Esophagus muscularis mucosa (tissue), 4 donors: ENCODE data around the gene ING2.

ENCODE experiments used
- CTCF ChIP-seq, 3 experiments: fragments of 200-600 bp in 2 of 3; fragments of 450-650 bp in 1 of 3; sonication (generic) in 2 of 3; IDR thresholded peaks; one replicate each; pipeline ENCODE4 v1.5.1; 2017 to 2019; ENCODE audit warnings: antibody characterized with exemption in 3 of 3, mild to moderate bottlenecking in 2 of 3, moderate library complexity in 1 of 3
- EP300 ChIP-seq: sonication (generic); formaldehyde crosslinking; IDR thresholded peaks from one replicate; pipeline ENCODE4 v1.6.1; 2017; ENCODE audit warnings: antibody characterized with exemption
- POLR2A ChIP-seq: fragments of 450-650 bp; IDR thresholded peaks from one replicate; pipeline ENCODE4 v1.6.1; 2017; ENCODE audit warnings: antibody characterized with exemption, moderate library complexity, mild to moderate bottlenecking, low read depth
- POLR2AphosphoS5 ChIP-seq, 2 donors: sonication (generic); formaldehyde crosslinking; IDR thresholded peaks; one replicate each; pipeline ENCODE4 v1.6.1; 2017; ENCODE audit warnings: antibody characterized with exemption in 2 of 2

- TF ChIP-seq CTCF (IDR thresholded peaks at IDR 0.05), result no peak
- no peak for TF ChIP-seq POLR2AphosphoS5 (IDR thresholded peaks at IDR 0.05)
- no peak for TF ChIP-seq POLR2A
- no peak for TF ChIP-seq EP300
Measured at GRCh38 chr4:183467246-183467645, 37.6 kb upstream of the ING2 start.
